GM13976 (cell line): ENCODE results near the gene VWA8.

Experiments
- DNase-seq: peaks from one replicate; pipeline ENCODE4 v3.0.0; 2012; ENCODE audit warnings: low spot score
- in situ Hi-C: fragments of 300-500 bp; cut with MboI; formaldehyde crosslinking; loops from one replicate; pipeline ENCODE4 v1.12.0; 2022; ENCODE audit warnings: low sequenced_read_pairs, mixed read lengths, inconsistent platforms; ENCODE audit not compliant: unreplicated experiment
- TF ChIP-seq, protein P1 (sequence below): IDR thresholded peaks from 2 replicates; pipeline ENCODE4 v1.5.1; 2012; ENCODE audit warnings: borderline replicate concordance, mild to moderate bottlenecking; ENCODE audit not compliant: insufficient read depth; ENCODE audit errors: extremely low read depth, missing control alignments, control extremely low read depth

The VWA8 gene

DNA sequence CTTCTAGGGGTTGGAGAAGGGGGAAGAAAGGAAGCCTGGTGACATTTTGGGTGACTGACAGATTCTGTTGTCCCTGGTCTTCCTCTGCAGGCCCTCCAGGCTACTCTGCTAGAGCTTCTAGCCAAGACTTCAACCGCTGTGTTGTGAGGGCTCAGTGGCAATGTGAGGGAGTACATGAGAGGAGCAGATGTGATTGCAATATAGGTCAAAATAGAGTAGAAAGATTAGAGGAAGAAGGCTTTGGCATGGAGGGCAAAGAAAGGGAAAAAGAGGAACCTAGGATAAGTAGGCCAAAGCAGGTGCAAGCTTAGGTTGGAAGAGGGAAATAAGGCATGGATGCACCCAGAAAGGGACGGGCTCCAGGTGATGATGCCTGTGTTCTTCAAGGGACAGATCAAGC, 286.7 kb downstream of the VWA8 start:
- no peak for DNase-seq
- in situ Hi-C loops = no loop called here
- TF ChIP-seq, protein P1, sequence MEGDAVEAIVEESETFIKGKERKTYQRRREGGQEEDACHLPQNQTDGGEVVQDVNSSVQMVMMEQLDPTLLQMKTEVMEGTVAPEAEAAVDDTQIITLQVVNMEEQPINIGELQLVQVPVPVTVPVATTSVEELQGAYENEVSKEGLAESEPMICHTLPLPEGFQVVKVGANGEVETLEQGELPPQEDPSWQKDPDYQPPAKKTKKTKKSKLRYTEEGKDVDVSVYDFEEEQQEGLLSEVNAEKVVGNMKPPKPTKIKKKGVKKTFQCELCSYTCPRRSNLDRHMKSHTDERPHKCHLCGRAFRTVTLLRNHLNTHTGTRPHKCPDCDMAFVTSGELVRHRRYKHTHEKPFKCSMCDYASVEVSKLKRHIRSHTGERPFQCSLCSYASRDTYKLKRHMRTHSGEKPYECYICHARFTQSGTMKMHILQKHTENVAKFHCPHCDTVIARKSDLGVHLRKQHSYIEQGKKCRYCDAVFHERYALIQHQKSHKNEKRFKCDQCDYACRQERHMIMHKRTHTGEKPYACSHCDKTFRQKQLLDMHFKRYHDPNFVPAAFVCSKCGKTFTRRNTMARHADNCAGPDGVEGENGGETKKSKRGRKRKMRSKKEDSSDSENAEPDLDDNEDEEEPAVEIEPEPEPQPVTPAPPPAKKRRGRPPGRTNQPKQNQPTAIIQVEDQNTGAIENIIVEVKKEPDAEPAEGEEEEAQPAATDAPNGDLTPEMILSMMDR = no peak

DNA sequence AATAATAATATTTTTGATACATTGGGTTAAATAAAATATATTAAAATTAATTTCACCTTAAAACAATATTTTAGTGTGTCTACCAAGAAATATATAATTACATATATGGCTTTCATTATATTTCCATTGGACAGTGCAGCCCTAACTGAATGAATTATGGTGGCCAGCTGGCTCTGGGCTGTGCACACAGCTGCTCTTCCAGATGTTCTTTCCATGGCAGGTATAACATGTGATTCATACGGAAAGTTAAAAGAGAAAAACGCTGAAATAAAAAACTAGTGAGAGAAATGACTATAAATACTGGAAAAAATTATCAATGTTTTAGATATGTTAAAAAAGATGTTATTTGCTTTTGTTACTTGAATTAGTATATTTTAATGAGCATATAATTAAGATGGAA, 287.3 kb downstream of the VWA8 start:
- DNase-seq = no peak
- in situ Hi-C loops = no loop called here
- TF ChIP-seq, protein P1 = no peak

DNA sequence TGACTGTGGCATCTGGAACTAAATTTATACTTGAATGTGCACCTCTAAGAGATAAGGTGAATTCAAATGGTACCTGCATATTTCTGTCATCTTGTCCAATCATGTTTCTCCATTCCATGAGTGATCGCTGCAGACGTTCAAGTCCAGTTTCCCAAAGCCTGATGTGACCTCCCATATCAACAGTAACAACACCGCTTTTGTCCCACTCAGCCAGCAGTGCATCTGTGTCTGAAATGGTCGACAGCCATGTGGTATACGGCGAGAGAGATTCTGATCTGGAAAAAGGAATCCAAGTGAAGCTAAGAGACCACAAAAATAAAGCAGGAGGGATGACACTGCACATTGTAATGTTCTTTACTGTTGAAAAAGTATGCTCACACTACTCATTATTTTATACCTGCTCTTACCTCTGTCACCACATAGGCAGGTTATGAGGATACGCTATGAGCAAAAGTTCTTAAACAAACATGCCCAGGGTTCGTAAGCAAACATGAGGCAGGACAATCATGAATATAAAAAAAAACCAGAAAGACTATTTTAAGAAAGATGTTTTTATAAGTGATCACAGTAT, 290.0 kb downstream of the VWA8 start:
- in situ Hi-C loops = no loop called here
- TF ChIP-seq, protein P1 = no peak

DNA sequence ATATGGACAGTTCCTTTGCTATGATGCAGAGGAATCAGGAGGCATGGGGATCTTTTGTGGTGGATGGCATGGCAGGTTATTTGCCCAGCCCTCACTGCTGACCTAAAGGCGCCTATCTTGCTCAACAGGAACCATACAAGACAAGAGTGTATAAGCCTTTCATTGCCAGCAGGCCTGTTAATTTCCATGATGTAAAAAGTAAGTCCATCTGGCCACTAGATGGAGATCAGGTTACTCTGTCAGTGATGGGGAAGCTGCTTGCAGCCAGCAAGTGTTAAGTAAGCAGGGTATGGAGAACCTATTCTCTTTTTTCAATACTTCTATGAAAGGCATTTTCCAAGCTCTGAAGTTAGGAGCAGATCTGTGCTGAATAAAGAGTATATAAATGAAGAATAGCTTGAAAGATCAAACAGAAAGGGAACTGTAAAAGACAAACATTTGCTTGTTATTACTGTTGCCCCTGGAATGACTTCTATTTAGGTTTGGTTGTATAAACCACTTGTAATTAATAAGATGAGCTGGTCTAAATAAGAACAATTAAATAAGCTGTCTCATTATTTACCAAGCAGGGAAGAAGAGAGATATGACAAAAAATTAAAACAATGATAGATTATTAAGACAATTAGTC, 292.7 kb downstream of the VWA8 start:
- TF ChIP-seq, protein P1 = peak; percentile 69
- in situ Hi-C loops = loop anchor here (5.0 kb wide), 1 partner anchor 444 kb away; no protein-coding TSS in a partner anchor
- peak; percentile 54 for DNase-seq

More for the DNA sequence above, 290.0 kb downstream of the VWA8 start:
- DNase-seq = no peak

DNA sequence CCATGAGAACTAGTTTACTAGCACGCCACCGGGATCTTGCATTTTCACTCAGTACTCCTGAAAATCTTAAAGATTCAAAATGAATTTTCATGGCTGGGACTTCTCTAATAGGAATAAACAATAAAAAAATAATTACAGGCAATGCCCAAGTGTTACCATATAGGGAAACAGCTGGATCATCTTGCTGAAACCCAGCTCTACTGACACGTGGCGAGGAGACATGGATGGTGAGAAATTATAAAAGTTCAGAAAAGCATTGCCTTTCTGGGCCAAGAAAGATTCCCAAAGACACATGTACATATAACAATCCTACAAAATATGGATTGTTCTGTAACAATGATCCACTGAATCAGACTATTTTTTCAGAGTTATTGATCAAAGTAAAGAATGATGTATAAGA, 294.3 kb downstream of the VWA8 start:
- in situ Hi-C loops = loop anchor here (5.0 kb wide), 1 partner anchor 446 kb away; no protein-coding TSS in a partner anchor
- no peak for DNase-seq
- TF ChIP-seq, protein P1 = no peak

DNA sequence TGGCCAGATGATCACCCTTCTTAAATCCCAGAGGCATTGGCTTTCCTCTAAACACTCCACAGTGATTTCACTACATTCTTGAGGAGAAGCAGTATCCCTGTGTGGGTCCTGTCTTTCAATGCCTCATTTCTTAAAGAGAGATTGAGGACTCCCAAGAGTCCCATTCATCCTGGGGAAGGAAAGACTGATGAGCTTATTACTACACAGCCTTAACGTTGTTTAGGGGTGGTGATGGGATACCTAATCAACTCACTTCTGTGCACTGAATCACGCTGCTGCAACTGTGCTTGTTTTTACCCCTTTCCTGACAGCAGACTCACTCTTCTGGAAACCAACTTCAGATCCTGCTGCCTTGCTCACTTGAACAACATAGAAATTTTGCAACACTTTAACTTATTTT, 300.5 kb downstream of the VWA8 start:
- TF ChIP-seq, protein P1 = no peak
- no peak for DNase-seq
- in situ Hi-C loops = no loop called here
